Parathyroid adenoma (tissue), 2 donors: ENCODE results near the gene AGPAT4.

Source experiments
- H2AFZ ChIP-seq: fragments of 300-600 bp; sonication (generic); one replicate; pipeline ENCODE4 v1.7.0; 2017; ENCODE audit warnings: antibody characterized with exemption, mild to moderate bottlenecking
- H3K27ac ChIP-seq: fragments of 300-600 bp; sonication (generic); one replicate; pipeline ENCODE4 v1.7.0; 2017
- H3K27me3 ChIP-seq: fragments of 300-600 bp; sonication (generic); one replicate; pipeline ENCODE4 v1.7.0; 2017; ENCODE audit warnings: low read length; ENCODE audit not compliant: control insufficient read depth, insufficient read depth
- H3K36me3 ChIP-seq: fragments of 300-600 bp; sonication (generic); one replicate; pipeline ENCODE4 v1.7.0; 2017; ENCODE audit warnings: low read length; ENCODE audit not compliant: control insufficient read depth, insufficient read depth
- H3K4me1 ChIP-seq: fragments of 300-600 bp; sonication (generic); one replicate; pipeline ENCODE4 v1.7.0; 2017; ENCODE audit warnings: control low read depth
- H3K4me2 ChIP-seq: fragments of 300-600 bp; sonication (generic); one replicate; pipeline ENCODE4 v1.7.0; 2017; ENCODE audit warnings: low read length
- H3K4me3 ChIP-seq: fragments of 300-600 bp; sonication (generic); one replicate; pipeline ENCODE4 v1.7.0; 2017; ENCODE audit warnings: low read depth, low read length
- H3K79me2 ChIP-seq: fragments of 300-600 bp; sonication (generic); one replicate; pipeline ENCODE4 v1.7.0; 2017; ENCODE audit warnings: control low read depth
- H3K9ac ChIP-seq: fragments of 300-600 bp; sonication (generic); one replicate; pipeline ENCODE4 v1.7.0; 2017; ENCODE audit warnings: mild to moderate bottlenecking
- H3K9me3 ChIP-seq: fragments of 300-600 bp; sonication (generic); one replicate; pipeline ENCODE4 v1.7.0; 2017; ENCODE audit warnings: low read length; ENCODE audit not compliant: control insufficient read depth
- CTCF ChIP-seq: fragments of 300-600 bp; sonication (generic); IDR thresholded peaks from one replicate; pipeline ENCODE4 v1.7.0; 2017; ENCODE audit warnings: antibody characterized with exemption, mild to moderate bottlenecking
- donor health status: primary hyperparathyroidism.

The AGPAT4 gene

GRCh38 chr6:161230339-161230738, 43.5 kb downstream of the AGPAT4 start:
- Histone ChIP-seq H2AFZ (no peak overlapping the region), H3K9me3 (no peaks in the 10 kb centered on the region), H3K79me2 (no peaks in the 10 kb centered on the region), H3K27ac (no peak overlapping the region), H3K4me2 (no peak overlapping the region), H3K36me3 (no peaks in the 10 kb centered on the region), H3K27me3 (no peaks in the 10 kb centered on the region), H3K4me1 (no peaks in the 10 kb centered on the region), H3K4me3 (no peak overlapping the region), H3K9ac (no peak overlapping the region)
- no peak for TF ChIP-seq CTCF

GRCh38 chr6:161228921-161229591, 44.8 kb downstream of the AGPAT4 start:
- Histone ChIP-seq H2AFZ (no peak overlapping the region), H3K27ac (no peak overlapping the region)
- no peak for TF ChIP-seq CTCF

GRCh38 chr6:161228096-161228495, 45.8 kb downstream of the AGPAT4 start:
- H3K36me3 ChIP-seq: no peaks in the 10 kb centered on the region
- H3K4me2 ChIP-seq: no peak overlapping the region
- TF ChIP-seq CTCF: no peak
- H3K9me3 ChIP-seq: no peaks in the 10 kb centered on the region
- H3K27me3 ChIP-seq: no peaks in the 10 kb centered on the region
- no peak overlapping the region for H3K9ac ChIP-seq
- H3K27ac ChIP-seq: no peak overlapping the region
- H3K79me2 ChIP-seq: no peaks in the 10 kb centered on the region
- H3K4me1 ChIP-seq: no peaks in the 10 kb centered on the region
- H3K4me3 ChIP-seq: no peak overlapping the region
- H2AFZ ChIP-seq: no peak overlapping the region

More at GRCh38 chr6:161228921-161229591, 44.8 kb downstream of the AGPAT4 start:
- Histone ChIP-seq H3K9me3 (no peaks in the 10 kb centered on the region), H3K36me3 (no peaks in the 10 kb centered on the region), H3K4me1 (no peaks in the 10 kb centered on the region), H3K4me3 (no peak overlapping the region), H3K9ac (no peak overlapping the region), H3K4me2 (no peak overlapping the region), H3K27me3 (no peaks in the 10 kb centered on the region), H3K79me2 (no peaks in the 10 kb centered on the region)

GRCh38 chr6:161227004-161227960, 46.6 kb downstream of the AGPAT4 start:
- Histone ChIP-seq H3K27ac (no peak overlapping the region), H3K9ac (no peak overlapping the region), H3K79me2 (no peaks in the 10 kb centered on the region)

More at GRCh38 chr6:161227004-161227960, 46.6 kb downstream of the AGPAT4 start:
- H3K9me3 ChIP-seq: no peaks in the 10 kb centered on the region
- no peaks in the 10 kb centered on the region for H3K36me3 ChIP-seq
- no peaks in the 10 kb centered on the region for H3K27me3 ChIP-seq
- no peak for TF ChIP-seq CTCF
- no peak overlapping the region for H2AFZ ChIP-seq
- no peaks in the 10 kb centered on the region for H3K4me1 ChIP-seq
- no peak overlapping the region for H3K4me3 ChIP-seq
- H3K4me2 ChIP-seq: no peak overlapping the region
